HG03565 (cell line): ENCODE data around the gene TBC1D2B.
"Not testable (repeated sequence)": the region's sequence is repeated elsewhere in the genome, so short reads cannot be mapped to it uniquely, and the experiment has no call there.

ENCODE experiments used
- ATAC-seq: cut with Tn5 transposase; IDR thresholded peaks from one replicate; pipeline ENCODE4 v1.9.1; 2021; ENCODE audit warnings: mild to moderate bottlenecking, moderate library complexity; ENCODE audit not compliant: unreplicated experiment

TBC1D2B gene

DNA sequence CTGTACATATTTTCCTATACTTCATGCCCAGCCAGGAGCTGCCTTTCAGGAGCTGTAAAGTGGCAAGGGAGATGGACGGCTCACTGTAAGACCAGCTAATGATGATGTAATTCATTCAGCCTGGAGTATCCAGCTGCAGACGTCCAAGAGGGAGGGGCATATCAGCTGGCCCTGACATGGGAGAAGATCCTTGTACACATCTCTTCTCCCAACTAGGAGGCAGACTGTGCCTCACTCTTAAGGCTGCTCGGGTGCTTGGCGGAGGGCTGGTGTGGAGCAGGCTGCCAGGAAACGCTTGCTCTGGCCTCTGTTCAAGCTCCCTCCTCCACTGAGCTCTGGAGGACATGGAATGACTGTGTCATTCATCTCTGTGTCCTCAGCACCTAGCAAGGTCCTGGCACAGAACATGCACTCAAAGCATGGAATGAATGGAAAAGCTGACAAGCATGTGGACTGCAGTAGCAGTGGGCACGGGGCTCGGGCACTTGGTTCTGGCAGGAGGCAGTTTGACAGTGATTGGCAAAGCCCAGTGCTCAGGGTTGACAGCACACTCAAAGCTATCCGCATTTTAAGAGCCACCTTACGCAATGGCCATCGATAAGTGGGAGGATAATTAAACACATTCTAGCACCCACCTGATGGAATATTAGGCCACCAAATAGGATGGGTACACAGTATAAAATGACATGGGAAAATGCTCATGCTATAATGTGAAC is 72.4 kb downstream of the TBC1D2B start:
- no peak for ATAC-seq

GRCh38 chr15:78004222-78004727 is 73.2 kb downstream of the TBC1D2B start:
- peak; percentile 39 for ATAC-seq

DNA sequence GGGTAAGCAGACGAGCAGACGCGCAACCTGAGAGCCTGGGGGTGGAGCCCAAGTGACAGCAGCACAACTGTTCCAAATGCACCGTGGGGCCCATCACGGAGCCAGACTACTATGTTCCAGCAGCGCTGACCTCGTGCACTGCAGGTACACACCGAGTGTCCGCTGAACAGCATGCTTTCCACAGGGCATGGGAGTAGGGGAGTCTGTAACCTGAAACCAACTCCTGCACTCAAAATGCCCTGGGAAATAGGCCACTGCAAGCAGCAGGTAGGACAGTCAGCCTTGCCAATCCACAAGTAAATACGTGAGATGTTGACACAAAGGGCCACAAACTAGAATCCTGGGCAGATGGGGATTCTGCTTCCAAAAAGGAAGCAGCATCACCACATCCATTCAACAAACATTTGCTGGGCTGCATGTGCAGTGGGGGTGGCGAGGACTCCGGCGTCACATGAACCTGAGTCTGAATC is 73.9 kb downstream of the TBC1D2B start:
- ATAC-seq: no peak

- no peak for ATAC-seq
These were observed 74.5 kb downstream of the TBC1D2B start for GRCh38 chr15:78002996-78003395.

GRCh38 chr15:78001656-78002055 is 75.9 kb downstream of the TBC1D2B start:
- no peak for ATAC-seq

DNA sequence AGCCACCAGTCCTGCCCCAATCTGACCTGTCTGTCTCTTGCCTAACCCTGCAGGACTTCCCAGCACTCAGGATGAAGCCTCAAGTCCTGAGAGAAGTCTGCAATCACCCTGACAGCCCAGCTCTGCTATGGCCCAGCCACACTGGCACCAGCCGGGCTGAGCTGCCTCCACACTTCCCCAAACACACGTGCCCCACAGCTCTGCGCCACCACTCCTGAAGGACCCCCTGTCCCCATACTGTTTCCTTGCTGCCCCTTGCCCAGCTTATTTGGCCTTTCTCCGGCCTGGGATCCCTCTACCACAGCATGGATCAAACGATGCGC is 76.6 kb downstream of the TBC1D2B start:
- no peak for ATAC-seq

GRCh38 chr15:78000091-78000926 is 77.2 kb downstream of the TBC1D2B start:
- ATAC-seq: no peak

DNA sequence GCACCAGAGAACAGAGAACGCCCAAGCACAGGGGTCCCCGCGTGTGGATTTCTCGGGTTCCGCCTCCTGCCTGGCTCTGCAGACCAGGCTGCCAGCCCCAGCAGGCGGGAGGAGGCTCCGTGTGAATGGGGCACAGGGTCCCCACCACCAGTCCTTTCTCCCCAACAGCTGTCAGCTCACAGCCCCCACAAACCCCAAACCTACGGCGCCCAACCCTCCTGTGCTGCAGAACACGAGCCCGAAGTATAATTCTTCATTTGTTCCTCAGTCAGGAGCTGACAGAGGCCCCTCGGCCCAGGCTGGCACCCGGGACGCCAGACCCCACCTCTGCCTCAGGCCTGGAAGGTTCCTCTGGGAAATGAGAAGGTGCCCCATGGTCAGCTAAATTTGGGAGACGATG is 78.0 kb downstream of the TBC1D2B start:
- ATAC-seq: no peak

GRCh38 chr15:77998592-77998991 is 78.9 kb downstream of the TBC1D2B start:
- ATAC-seq: no peak

DNA sequence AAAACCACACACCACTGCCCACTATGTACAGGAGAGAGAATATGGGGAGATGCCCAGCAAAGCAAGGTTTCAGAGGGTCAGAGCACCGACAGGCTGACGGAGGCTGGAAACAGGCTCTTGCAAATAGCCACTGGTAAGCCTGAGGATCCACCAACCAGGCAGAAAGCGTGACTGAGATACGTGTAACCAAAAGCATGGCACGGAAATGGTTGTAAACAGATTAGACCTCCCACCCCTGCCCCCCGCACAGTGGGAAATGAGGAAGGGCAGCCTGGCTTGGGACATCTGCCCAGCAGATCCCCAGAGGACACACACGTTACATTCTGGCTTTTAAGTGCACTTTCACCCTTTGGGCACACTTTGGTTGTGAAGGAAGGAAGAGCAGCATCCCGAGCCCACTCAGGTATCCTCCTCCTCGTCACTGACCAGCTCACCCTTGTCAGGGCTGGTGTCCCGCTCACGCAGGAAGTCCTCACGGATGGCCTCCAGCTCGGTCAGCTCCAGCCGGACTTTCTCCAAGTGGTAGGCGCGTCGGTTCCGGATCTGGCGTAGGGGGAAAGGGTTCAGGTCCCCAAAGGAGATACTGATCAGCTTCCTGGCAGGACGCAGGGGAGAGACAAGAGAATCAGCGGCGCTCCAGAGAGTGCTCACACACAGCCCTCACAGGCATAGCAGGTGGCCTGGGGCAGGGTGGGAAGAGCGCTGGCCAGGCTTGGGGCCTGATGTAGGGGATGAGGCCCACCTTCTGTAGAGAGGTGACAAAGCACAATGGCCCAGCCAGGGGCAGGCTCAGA is 79.6 kb downstream of the TBC1D2B start:
- ATAC-seq: not testable (repeated sequence)

DNA sequence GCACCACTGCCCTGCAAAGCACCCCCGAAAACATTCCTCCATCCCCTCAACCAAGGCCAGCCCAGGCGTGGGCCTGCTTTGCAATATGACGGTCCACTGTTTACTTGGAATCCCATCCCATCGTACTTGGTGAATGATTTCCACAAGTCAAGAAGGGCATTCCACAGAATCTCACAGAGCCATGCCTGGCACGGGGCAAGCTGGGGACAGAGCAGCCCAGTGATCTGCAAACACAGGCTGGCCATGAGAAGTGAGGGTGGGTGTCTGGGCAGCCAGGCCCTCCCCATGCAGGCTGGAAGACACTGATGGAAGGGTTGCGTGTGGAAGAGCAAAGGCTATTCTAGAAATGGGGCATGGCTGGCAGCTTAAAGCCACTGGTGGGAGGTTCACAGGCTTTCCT is 80.3 kb downstream of the TBC1D2B start:
- ATAC-seq: not testable (repeated sequence)

DNA sequence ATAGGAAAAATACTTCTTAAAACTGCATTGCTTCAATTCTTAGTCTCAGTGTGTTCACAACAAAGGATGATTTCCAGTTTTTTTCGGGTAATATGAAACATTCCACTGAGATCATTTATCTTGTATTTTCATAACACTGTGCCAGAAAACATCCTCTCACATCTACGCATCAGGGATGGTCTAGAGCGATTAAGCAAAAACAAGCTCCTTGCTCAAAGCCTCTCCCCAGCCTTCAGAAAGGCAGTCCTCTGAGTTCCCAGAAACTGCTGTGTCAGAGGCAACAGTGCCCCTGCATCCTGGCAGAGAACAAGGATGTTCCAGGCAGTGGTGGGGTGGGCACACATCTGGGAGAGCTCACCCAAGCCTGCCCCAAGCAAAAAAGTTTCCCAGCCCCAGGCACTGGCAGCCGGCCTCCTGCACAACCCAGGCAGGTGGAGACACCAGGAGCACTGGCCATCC is 80.8 kb downstream of the TBC1D2B start:
- not testable (repeated sequence) for ATAC-seq

DNA sequence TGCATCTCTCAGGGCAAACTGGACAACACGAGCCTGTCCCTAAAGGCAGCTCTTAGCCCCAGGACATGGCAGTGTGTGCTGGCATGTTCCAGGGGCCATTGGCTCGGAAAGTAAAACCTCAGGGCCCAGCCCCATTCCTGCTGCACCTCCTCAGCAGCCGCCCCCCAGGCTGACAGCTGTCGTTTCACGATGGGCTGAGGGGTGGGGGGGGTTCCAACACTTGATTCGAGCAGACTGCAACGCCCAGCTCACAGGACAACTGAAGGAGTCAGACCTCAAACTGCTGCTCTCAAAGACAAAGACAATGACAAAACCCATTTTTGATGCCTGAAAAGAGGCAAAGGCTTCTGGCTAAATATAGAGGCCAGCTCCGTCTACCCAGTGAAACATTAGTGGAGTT is 81.3 kb downstream of the TBC1D2B start:
- ATAC-seq: not testable (repeated sequence)

GRCh38 chr15:77995537-77995918 is 82.0 kb downstream of the TBC1D2B start:
- ATAC-seq: not testable (repeated sequence)

DNA sequence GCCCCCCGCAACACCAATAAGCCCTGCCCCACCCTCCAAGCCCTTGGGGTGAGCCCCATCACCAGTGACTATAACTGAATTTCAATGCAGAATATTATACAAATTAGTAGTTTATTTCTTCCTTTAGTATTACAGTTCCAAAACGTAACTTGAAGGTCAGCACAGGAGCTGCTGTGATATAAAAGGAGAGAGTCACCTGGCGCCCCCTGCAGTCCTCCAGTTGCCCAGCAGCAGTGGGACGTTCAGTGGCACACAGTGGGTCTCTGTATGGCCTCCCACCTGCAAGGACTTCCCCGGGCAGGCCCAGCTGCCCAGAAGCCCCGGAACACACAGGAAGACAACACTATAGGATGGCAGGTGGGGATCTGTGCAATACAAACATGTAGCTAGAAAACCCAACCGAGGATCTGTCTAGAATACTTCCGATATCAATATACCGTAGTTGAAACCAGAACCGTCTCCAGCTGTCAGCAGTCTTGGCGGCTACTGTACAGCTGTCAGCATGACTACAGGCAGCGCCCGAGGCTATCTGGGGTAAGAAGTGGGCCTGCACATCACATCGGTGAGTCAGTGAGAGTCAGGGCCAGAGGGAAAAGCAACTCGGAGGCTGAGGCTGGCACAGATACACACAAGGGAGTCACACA is 82.5 kb downstream of the TBC1D2B start:
- ATAC-seq: not testable (repeated sequence)

DNA sequence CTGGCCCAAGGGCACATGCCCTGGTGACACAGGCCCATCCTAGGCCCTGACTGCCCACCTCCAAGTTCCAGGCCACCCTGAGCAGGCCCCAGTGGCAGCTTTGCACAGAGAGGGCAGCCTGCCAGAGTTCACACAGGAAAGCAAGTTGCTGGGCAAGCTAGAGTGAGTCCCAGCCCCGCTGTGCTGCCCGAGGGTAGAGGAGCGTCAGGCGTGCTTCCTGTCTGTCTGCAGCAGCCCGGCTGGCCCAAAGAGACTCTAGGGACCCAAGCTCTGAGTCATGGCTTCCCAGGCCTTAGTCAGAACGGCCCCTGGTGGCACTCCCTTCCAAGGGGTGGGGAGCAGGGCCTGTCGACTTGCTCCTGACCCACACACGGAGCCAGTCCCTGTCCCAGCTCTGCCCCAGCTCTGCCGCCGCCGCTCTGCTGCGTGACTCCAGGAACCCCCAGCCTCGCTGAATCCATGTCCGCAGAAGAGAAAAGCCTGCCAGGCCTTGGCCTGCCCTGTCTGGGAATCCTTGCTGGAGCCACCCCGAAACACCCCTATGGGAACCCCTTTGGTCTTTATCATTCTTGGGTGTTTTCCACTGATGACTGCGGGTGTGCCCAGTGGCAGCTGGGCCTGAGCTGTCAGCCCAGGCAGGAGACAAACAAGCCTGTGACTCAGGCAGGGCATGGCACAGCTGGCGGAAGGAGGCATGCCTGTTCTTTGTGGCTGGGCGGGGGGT is 83.4 kb downstream of the TBC1D2B start:
- ATAC-seq: peak; percentile 76

- ATAC-seq: no peak
These were observed 84.1 kb downstream of the TBC1D2B start for GRCh38 chr15:77993374-77993911.

- no peak for ATAC-seq
These were observed 84.9 kb downstream of the TBC1D2B start for GRCh38 chr15:77992356-77993222.
